Endodermal cell (in vitro differentiated cells): ENCODE data around the gene ATP11C. TPM values are rescaled to one million over a fixed set of nuclear protein-coding genes. Genes with fewer than 3 reads are reported as not detected.
A peak's percentile ranks its signal among the peaks of the same experiment; 100 is the strongest.
"Not testable (repeated sequence)": the region's sequence is repeated elsewhere in the genome, so short reads cannot be mapped to it uniquely, and the experiment has no call there.

Experiments
- DNase-seq: peaks from one replicate; pipeline ENCODE4 v3.0.0-alpha.2; 2017
- H3K27ac ChIP-seq: 2 replicates; pipeline ENCODE4 v1.5.1; 2013; ENCODE audit warnings: mild to moderate bottlenecking, low read depth, low read length, moderate library complexity
- H3K27me3 ChIP-seq: 2 replicates; pipeline ENCODE4 v1.6.1; 2013; ENCODE audit warnings: mild to moderate bottlenecking, low read length, moderate library complexity; ENCODE audit not compliant: insufficient read depth, control insufficient read depth, poor library complexity, severe bottlenecking
- H3K36me3 ChIP-seq: 2 replicates; pipeline ENCODE4 v1.7.0; 2013; ENCODE audit warnings: mild to moderate bottlenecking, low read length, moderate library complexity; ENCODE audit not compliant: control insufficient read depth, insufficient read depth
- H3K4me1 ChIP-seq: one replicate; pipeline ENCODE4 v1.7.0; 2013; ENCODE audit warnings: low read length; ENCODE audit not compliant: control insufficient read depth, insufficient read depth
- H3K4me3 ChIP-seq: 2 replicates; pipeline ENCODE4 v1.5.1; 2013; ENCODE audit warnings: mild to moderate bottlenecking, low read length, moderate library complexity
- H3K9ac ChIP-seq: 2 replicates; pipeline ENCODE4 v1.6.1; 2013; ENCODE audit warnings: mild to moderate bottlenecking, low read length, moderate library complexity; ENCODE audit not compliant: poor library complexity, severe bottlenecking; ENCODE audit errors: extremely low read depth
- H3K9me3 ChIP-seq: 2 replicates; pipeline ENCODE4 v1.6.1; 2013; ENCODE audit warnings: mild to moderate bottlenecking, low read length, moderate library complexity; ENCODE audit not compliant: control insufficient read depth
- H3K27ac Mint-ChIP-seq: 2 replicates; pipeline ENCODE4 v1.8.0; 2020; ENCODE audit warnings: mixed read lengths
- H3K27me3 Mint-ChIP-seq: 2 replicates; pipeline ENCODE4 v1.8.0; 2021; ENCODE audit warnings: mild to moderate bottlenecking, mixed read lengths; ENCODE audit not compliant: insufficient read depth
- H3K36me3 Mint-ChIP-seq: 2 replicates; pipeline ENCODE4 v1.8.0; 2020; ENCODE audit warnings: low read depth, mixed read lengths
- H3K4me1 Mint-ChIP-seq: 2 replicates; pipeline ENCODE4 v1.8.0; 2020; ENCODE audit warnings: mixed read lengths
- H3K4me3 Mint-ChIP-seq: 2 replicates; pipeline ENCODE4 v1.8.0; 2020; ENCODE audit warnings: mild to moderate bottlenecking, moderate library complexity, mixed read lengths
- H3K9me3 Mint-ChIP-seq: 2 replicates; pipeline ENCODE4 v1.8.0; 2020; ENCODE audit warnings: mild to moderate bottlenecking, mixed read lengths
- CTCF ChIP-seq: fragments of 200-600 bp; sonication (generic); conservative IDR thresholded peaks from 2 replicates; pipeline ENCODE4 v1.5.0; 2021; ENCODE audit warnings: antibody characterized with exemption, mild to moderate bottlenecking
- WGBS, 2 experiments: methylation state at CpG; one replicate each; pipeline versions ENCODE4 v1.1.5 to v1.1.7; 2013; ENCODE audit warnings: missing lambda C conversion rate in 2 of 2, mixed read lengths in 1 of 2; ENCODE audit not compliant: insufficient coverage in 1 of 2, insufficient read length in 1 of 2; 5-methylcytosine and 5-hydroxymethylcytosine counted together
- total RNA-seq, 2 donors: library from RNA; stranded (reverse); fragmentation: NEBNext Ultra II Directional in 1 of 2; extraction: Animal tissue kit (Norgen Biotek cat#: 25700) in 1 of 2; gene quantifications; 2 replicates in 1 of 2; 3 replicates in 1 of 2; pipeline ENCODE4 v1.2.1, GENCODE V29; 2021

Gene ATP11C
- total RNA-seq, 2 donors from 2014 or later, result 62.9 to 114 TPM

- Mint-ChIP-seq H3K36me3 (peaks cover 8% of the 10 kb centered on the region), H3K4me3 (no peak overlapping the region), H3K9me3 (peaks cover 3% of the 10 kb centered on the region), H3K4me1 (peaks cover 37% of the 10 kb centered on the region), H3K27me3 (no peaks in the 10 kb centered on the region), H3K27ac (peak overlapping the region; percentile 85)
- WGBS, 2 experiments, result 86% methylated on average over 2 of the region's 2 CpGs; no CpG with 5 or more reads in 1 of the 2 experiments
- Histone ChIP-seq H3K4me1 (peaks cover 10% of the 10 kb centered on the region), H3K9me3 (no peaks in the 10 kb centered on the region), H3K27ac (no peak overlapping the region), H3K9ac (no peak overlapping the region), H3K27me3 (no peaks in the 10 kb centered on the region), H3K4me3 (no peak overlapping the region), H3K36me3 (no peaks in the 10 kb centered on the region)
- TF ChIP-seq CTCF, result no peak
- DNase-seq, result no peak
These were observed 88.0 kb downstream of the ATP11C start for GRCh38 chrX:139844884-139845283.

GRCh38 chrX:139844163-139844562, 88.7 kb downstream of the ATP11C start:
- Mint-ChIP-seq H3K27me3 (no peaks in the 10 kb centered on the region), H3K27ac (peak overlapping the region; percentile 85), H3K4me3 (no peak overlapping the region), H3K36me3 (peaks cover 16% of the 10 kb centered on the region), H3K4me1 (peaks cover 37% of the 10 kb centered on the region), H3K9me3 (peaks cover 9% of the 10 kb centered on the region)
- DNase-seq, result no peak
- 63% methylated on average over 2 of the region's 2 CpGs; no CpG with 5 or more reads in 1 of the 2 experiments for WGBS, 2 experiments
- H3K4me1 ChIP-seq, result peaks cover 10% of the 10 kb centered on the region
- H3K4me3 ChIP-seq, result no peak overlapping the region
- no peaks in the 10 kb centered on the region for H3K9me3 ChIP-seq
- TF ChIP-seq CTCF, result no peak
- no peak overlapping the region for H3K9ac ChIP-seq
- H3K36me3 ChIP-seq, result no peaks in the 10 kb centered on the region
- H3K27ac ChIP-seq, result no peak overlapping the region
- no peaks in the 10 kb centered on the region for H3K27me3 ChIP-seq

- Histone ChIP-seq H3K36me3 (no peaks in the 10 kb centered on the region), H3K27me3 (no peaks in the 10 kb centered on the region), H3K9ac (no peak overlapping the region), H3K27ac (no peak overlapping the region), H3K9me3 (no peaks in the 10 kb centered on the region), H3K4me3 (no peak overlapping the region), H3K4me1 (peaks cover 10% of the 10 kb centered on the region)
- Mint-ChIP-seq H3K27me3 (no peaks in the 10 kb centered on the region), H3K4me3 (no peak overlapping the region), H3K27ac (no peak overlapping the region), H3K36me3 (peaks cover 23% of the 10 kb centered on the region), H3K4me1 (peaks cover 40% of the 10 kb centered on the region), H3K9me3 (peaks cover 18% of the 10 kb centered on the region)
- WGBS, 2 experiments, result 94 to 100% methylated on average over 1 to 7 of the region's 8 CpGs
- DNase-seq, result no peak
- TF ChIP-seq CTCF, result no peak
These were observed 90.3 kb downstream of the ATP11C start for GRCh38 chrX:139842326-139843185.

- not testable (repeated sequence) for H3K4me3 Mint-ChIP-seq, DNase-seq, H3K9me3 ChIP-seq, H3K27ac Mint-ChIP-seq, H3K9ac ChIP-seq, H3K27me3 Mint-ChIP-seq, H3K27ac ChIP-seq, H3K4me1 ChIP-seq, H3K36me3 ChIP-seq, H3K27me3 ChIP-seq, H3K4me3 ChIP-seq
- Mint-ChIP-seq H3K4me1 (peaks cover 46% of the 10 kb centered on the region), H3K9me3 (peaks cover 15% of the 10 kb centered on the region), H3K36me3 (peaks cover 18% of the 10 kb centered on the region)
- 92% methylated on average over 5 of the region's 5 CpGs; no CpG with 5 or more reads in 1 of the 2 experiments for WGBS, 2 experiments
These were observed 96.5 kb downstream of the ATP11C start for GRCh38 chrX:139836335-139836734.
